ENCODE measurements around the gene MRGPRX2.

- TF ChIP-seq SIN3A (IDR thresholded peaks at IDR 0.05; ENCODE audit: borderline replicate concordance, insufficient read depth, low read length) (no peak), POLR2AphosphoS5 (IDR thresholded peaks at IDR 0.05; ENCODE audit: low read depth, low read length) (no peak), FOXP2 (optimal IDR thresholded peaks at IDR 0.05; ENCODE audit: borderline replicate concordance, extremely low read depth, extremely low read length, insufficient read depth) (no peak), REST (IDR thresholded peaks at IDR 0.05; ENCODE audit: insufficient read depth in 1 of 2, low read depth in 2 of 2, low read length in 2 of 2) (no peak), TAF1 (IDR thresholded peaks at IDR 0.05; ENCODE audit: borderline replicate concordance, insufficient read depth, low read length) (no peak)
These were observed 47.2 kb downstream of the MRGPRX2 start for GRCh38 chr11:19013181-19013857.

Measured in PFSK-1 (cell line).